Adipocyte (in vitro differentiated cells): ENCODE data around the gene ARHGEF28.

Source experiments
- DNase-seq: peaks from one replicate; pipeline ENCODE4 v3.0.0-alpha.2; 2015; ENCODE audit warnings: low read depth
- H3K27me3 ChIP-seq: replicated peaks from 2 replicates; pipeline ENCODE4 v1.7.0; 2013; ENCODE audit warnings: mild to moderate bottlenecking, low read length, moderate library complexity; ENCODE audit not compliant: control insufficient read depth, insufficient read depth
- H3K36me3 ChIP-seq: 2 replicates; pipeline ENCODE4 v1.7.0; 2013; ENCODE audit warnings: low read length, mild to moderate bottlenecking, moderate library complexity; ENCODE audit not compliant: control insufficient read depth, insufficient read depth, severe bottlenecking
- H3K4me1 ChIP-seq: 2 replicates; pipeline ENCODE4 v1.7.0; 2013; ENCODE audit warnings: mild to moderate bottlenecking, low read length, moderate library complexity; ENCODE audit not compliant: control insufficient read depth, insufficient read depth
- H3K4me3 ChIP-seq: 2 replicates; pipeline ENCODE4 v1.7.0; 2013; ENCODE audit warnings: mild to moderate bottlenecking, low read length, moderate library complexity
- H3K9ac ChIP-seq: 2 replicates; pipeline ENCODE4 v1.7.0; 2013; ENCODE audit warnings: mild to moderate bottlenecking, low read length, moderate library complexity
- H3K9me3 ChIP-seq: 2 replicates; pipeline ENCODE4 v1.7.0; 2013; ENCODE audit warnings: mild to moderate bottlenecking, low read length, moderate library complexity; ENCODE audit not compliant: control insufficient read depth

Gene ARHGEF28

DNA sequence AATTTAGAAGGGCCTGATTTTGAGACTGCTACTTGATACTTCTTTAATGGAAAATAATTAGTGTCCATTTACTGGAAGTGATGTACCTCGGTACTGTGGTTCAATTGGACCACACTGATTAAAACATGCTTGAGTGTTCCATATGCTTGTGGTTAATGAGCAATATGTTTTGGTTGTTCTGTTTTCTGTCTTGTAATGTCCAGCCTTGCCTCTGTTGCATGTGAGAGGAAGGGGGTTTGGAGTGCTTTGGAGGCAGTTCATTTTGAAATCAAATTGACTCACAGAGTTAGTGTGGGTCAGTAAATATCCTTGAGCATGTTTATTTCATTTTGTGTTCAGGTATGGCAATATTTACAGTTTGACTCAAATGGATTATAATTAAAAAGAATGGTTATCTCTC, 334.4 kb downstream of the ARHGEF28 start:
- no peaks in the 10 kb centered on the region for H3K36me3 ChIP-seq
- DNase-seq, result peak; percentile 37
- no peak overlapping the region for H3K4me3 ChIP-seq
- H3K9ac ChIP-seq, result no peak overlapping the region
- H3K4me1 ChIP-seq, result no peaks in the 10 kb centered on the region
- H3K27me3 ChIP-seq, result peaks cover 18% of the 10 kb centered on the region
- H3K9me3 ChIP-seq, result no peaks in the 10 kb centered on the region

GRCh38 chr5:73962801-73963425, 336.9 kb downstream of the ARHGEF28 start:
- peaks cover 8% of the 10 kb centered on the region for H3K27me3 ChIP-seq
- H3K9ac ChIP-seq, result no peak overlapping the region
- H3K9me3 ChIP-seq, result peaks cover 6% of the 10 kb centered on the region
- H3K4me1 ChIP-seq, result peaks cover under 1% of the 10 kb centered on the region
- no peaks in the 10 kb centered on the region for H3K36me3 ChIP-seq
- no peak overlapping the region for H3K4me3 ChIP-seq
- DNase-seq, result peak; percentile 65

- Histone ChIP-seq H3K4me3 (no peak overlapping the region), H3K9ac (no peak overlapping the region), H3K9me3 (peaks cover 6% of the 10 kb centered on the region), H3K27me3 (no peaks in the 10 kb centered on the region), H3K36me3 (no peaks in the 10 kb centered on the region), H3K4me1 (peaks cover 15% of the 10 kb centered on the region)
- DNase-seq, result no peak
Measured at GRCh38 chr5:73964352-73964865, 338.4 kb downstream of the ARHGEF28 start.

- no peaks in the 10 kb centered on the region for H3K27me3 ChIP-seq
- peak; percentile 49 for DNase-seq
- H3K9ac ChIP-seq, result no peak overlapping the region
- peaks cover 22% of the 10 kb centered on the region for H3K4me1 ChIP-seq
- no peak overlapping the region for H3K4me3 ChIP-seq
- H3K36me3 ChIP-seq, result no peaks in the 10 kb centered on the region
- H3K9me3 ChIP-seq, result peaks cover 6% of the 10 kb centered on the region
Measured at GRCh38 chr5:73966451-73966850, 340.5 kb downstream of the ARHGEF28 start.

GRCh38 chr5:73967347-73967746, 341.4 kb downstream of the ARHGEF28 start:
- Histone ChIP-seq H3K4me1 (peaks cover 22% of the 10 kb centered on the region), H3K4me3 (no peak overlapping the region), H3K9me3 (peaks cover 6% of the 10 kb centered on the region), H3K36me3 (no peaks in the 10 kb centered on the region), H3K27me3 (no peaks in the 10 kb centered on the region), H3K9ac (no peak overlapping the region)
- no peak for DNase-seq

DNA sequence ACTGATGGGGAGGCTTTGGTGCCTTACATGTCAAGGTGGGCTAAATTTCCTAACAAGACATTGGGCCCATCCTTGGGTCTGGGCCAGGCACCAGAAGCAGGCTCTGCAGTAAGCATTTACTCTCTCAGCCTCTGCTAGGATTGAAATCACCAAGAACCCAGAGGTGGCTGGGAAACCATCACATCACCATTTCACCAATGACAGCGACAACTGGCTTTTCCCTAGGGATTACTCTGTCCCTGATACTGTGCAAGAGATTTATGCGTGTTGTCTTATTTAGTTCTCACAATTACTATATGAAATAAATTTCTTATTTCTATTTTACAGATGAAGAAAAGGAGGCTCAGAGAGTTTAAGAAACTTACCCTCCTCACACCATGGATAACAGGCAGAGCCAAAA, 342.2 kb downstream of the ARHGEF28 start:
- H3K9ac ChIP-seq, result no peak overlapping the region
- no peak overlapping the region for H3K4me3 ChIP-seq
- H3K4me1 ChIP-seq, result peaks cover 22% of the 10 kb centered on the region
- DNase-seq, result no peak
- H3K27me3 ChIP-seq, result no peaks in the 10 kb centered on the region
- H3K36me3 ChIP-seq, result no peaks in the 10 kb centered on the region
- H3K9me3 ChIP-seq, result peaks cover 6% of the 10 kb centered on the region

DNA sequence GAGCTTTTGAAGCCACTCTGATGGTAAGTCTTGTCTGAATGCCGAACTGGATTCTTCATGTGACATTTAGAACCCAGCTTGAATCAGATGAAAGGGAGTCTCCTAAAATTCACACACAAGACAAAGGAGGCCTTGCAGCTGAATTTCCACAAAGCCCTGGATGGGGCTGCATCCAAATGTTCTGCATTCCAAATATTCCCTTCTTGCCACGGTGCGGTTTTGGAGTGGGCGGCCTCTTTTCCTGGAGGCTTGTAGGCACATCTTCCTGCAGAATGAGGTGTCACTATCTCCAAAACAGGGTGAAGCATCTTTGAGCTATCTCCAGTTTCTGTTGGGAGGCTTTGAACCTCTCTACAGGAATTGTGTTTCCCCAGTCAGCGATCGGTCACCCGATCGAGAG, 342.7 kb downstream of the ARHGEF28 start:
- Histone ChIP-seq H3K4me3 (peak overlapping the region; percentile 22), H3K9ac (peak overlapping the region; percentile 30), H3K9me3 (peaks cover 6% of the 10 kb centered on the region), H3K27me3 (no peaks in the 10 kb centered on the region), H3K4me1 (peaks cover 22% of the 10 kb centered on the region), H3K36me3 (no peaks in the 10 kb centered on the region)
- no peak for DNase-seq

DNA sequence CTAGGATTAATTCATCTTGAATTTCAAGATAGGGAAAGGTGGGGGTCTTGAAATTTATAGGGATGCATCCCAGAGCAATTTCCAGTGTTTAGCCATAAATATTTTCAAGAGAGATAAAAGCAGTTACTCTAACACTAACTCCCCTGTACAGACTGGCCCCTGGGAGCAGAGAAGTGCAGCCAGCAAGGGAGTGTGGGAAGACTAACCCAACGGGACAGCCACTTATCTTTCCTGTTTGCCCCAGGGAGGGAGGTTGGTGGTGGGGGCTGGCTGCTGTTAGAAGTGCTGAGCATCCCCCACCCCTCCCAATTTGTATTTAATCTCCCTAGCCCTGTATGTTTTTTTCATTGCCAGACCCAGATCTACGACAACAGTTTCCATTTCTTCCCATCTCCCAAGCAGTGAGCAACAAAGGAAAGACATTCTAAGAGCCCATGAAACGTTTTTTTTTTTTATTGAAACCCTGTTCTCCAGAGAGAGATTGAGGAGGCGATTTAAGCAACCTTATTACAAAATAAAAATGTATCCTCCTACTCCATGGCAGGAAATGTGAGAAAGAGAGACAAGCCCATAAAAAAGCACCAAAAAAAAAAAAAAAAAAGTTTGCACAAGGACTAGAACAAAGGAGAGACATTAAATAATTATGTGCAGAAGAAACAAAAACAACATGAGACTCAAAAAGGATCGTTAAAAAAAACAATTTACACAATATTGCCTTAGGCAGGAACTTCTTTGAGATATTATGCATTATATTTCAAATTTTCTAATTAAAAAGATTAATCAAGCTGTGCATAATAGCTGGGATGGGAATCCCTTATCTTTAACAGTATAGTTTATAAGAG, 343.4 kb downstream of the ARHGEF28 start:
- H3K9ac ChIP-seq, result peak overlapping the region; percentile 30
- no peaks in the 10 kb centered on the region for H3K36me3 ChIP-seq
- H3K4me1 ChIP-seq, result peaks cover 22% of the 10 kb centered on the region
- no peaks in the 10 kb centered on the region for H3K27me3 ChIP-seq
- peak overlapping the region; percentile 22 for H3K4me3 ChIP-seq
- DNase-seq, result no peak
- peaks cover 6% of the 10 kb centered on the region for H3K9me3 ChIP-seq

- no peaks in the 10 kb centered on the region for H3K36me3 ChIP-seq
Measured at GRCh38 chr5:73971326-73971725, 345.3 kb downstream of the ARHGEF28 start.

DNA sequence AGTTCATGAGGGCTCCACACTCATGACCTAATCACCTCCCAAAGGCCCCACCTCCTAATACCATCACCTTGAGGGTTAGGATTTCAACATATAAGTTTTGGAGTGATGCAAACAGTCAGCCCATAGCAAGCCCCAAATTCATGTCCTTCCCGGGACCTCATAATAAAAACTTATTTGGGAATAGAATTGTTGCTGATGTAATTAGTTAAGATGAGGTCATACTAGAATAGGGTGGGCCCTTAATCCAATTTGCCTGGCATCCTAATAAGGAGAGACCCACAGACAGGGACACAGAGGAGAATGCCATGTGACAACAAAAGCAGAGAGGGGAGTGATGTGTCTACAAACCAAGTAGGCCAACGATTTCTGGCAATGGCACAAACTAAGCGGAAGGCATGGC, 347.1 kb downstream of the ARHGEF28 start:
- Histone ChIP-seq H3K9ac (no peak overlapping the region), H3K4me1 (peaks cover 20% of the 10 kb centered on the region), H3K9me3 (no peaks in the 10 kb centered on the region), H3K4me3 (no peak overlapping the region), H3K27me3 (no peaks in the 10 kb centered on the region), H3K36me3 (no peaks in the 10 kb centered on the region)
- no peak for DNase-seq

More at GRCh38 chr5:73971326-73971725, 345.3 kb downstream of the ARHGEF28 start:
- H3K4me3 ChIP-seq, result no peak overlapping the region
- peaks cover 22% of the 10 kb centered on the region for H3K4me1 ChIP-seq
- DNase-seq, result no peak
- no peak overlapping the region for H3K9ac ChIP-seq
- H3K27me3 ChIP-seq, result no peaks in the 10 kb centered on the region
- peaks cover 6% of the 10 kb centered on the region for H3K9me3 ChIP-seq

GRCh38 chr5:73974871-73975360, 348.9 kb downstream of the ARHGEF28 start:
- Histone ChIP-seq H3K4me3 (no peak overlapping the region), H3K9ac (no peak overlapping the region), H3K4me1 (peaks cover 4% of the 10 kb centered on the region), H3K27me3 (peaks cover 6% of the 10 kb centered on the region), H3K36me3 (no peaks in the 10 kb centered on the region), H3K9me3 (no peaks in the 10 kb centered on the region)
- no peak for DNase-seq
